HG03432 (cell line): ENCODE results near the gene ADAMTSL2.

Experiments used
- ATAC-seq: cut with Tn5 transposase; IDR thresholded peaks from one replicate; pipeline ENCODE4 v1.9.1; 2021; ENCODE audit warnings: mild to moderate bottlenecking, moderate library complexity; ENCODE audit not compliant: unreplicated experiment

Gene ADAMTSL2

GRCh38 chr9:133571896-133572595, 37.5 kb downstream of the ADAMTSL2 start:
- ATAC-seq, result no peak

- ATAC-seq, result no peak
Observed at GRCh38 chr9:133572821-133573361, 38.4 kb downstream of the ADAMTSL2 start.

- no peak for ATAC-seq
Observed at GRCh38 chr9:133573791-133574515, 39.4 kb downstream of the ADAMTSL2 start.

- ATAC-seq, result no peak
Observed at GRCh38 chr9:133574771-133575170, 40.3 kb downstream of the ADAMTSL2 start.

GRCh38 chr9:133575186-133576030, 40.9 kb downstream of the ADAMTSL2 start:
- ATAC-seq, result no peak

- ATAC-seq, result no peak
Observed at GRCh38 chr9:133576031-133576874, 41.7 kb downstream of the ADAMTSL2 start.

GRCh38 chr9:133576875-133577736, 42.6 kb downstream of the ADAMTSL2 start:
- no peak for ATAC-seq

- no peak for ATAC-seq
Observed at GRCh38 chr9:133577737-133578112, 43.2 kb downstream of the ADAMTSL2 start.

- ATAC-seq, result no peak
Observed at GRCh38 chr9:133578524-133579441, 44.3 kb downstream of the ADAMTSL2 start.

- ATAC-seq, result no peak
Observed at GRCh38 chr9:133579601-133580418, 45.3 kb downstream of the ADAMTSL2 start.

- no peak for ATAC-seq
Observed at GRCh38 chr9:133580419-133580738, 45.9 kb downstream of the ADAMTSL2 start.

- no peak for ATAC-seq
Observed at GRCh38 chr9:133581011-133581410, 46.5 kb downstream of the ADAMTSL2 start.

- no peak for ATAC-seq
Observed at GRCh38 chr9:133581513-133582343, 47.2 kb downstream of the ADAMTSL2 start.

GRCh38 chr9:133582501-133583045, 48.1 kb downstream of the ADAMTSL2 start:
- no peak for ATAC-seq

- no peak for ATAC-seq
Observed at GRCh38 chr9:133583111-133583510, 48.6 kb downstream of the ADAMTSL2 start.

- no peak for ATAC-seq
Observed at GRCh38 chr9:133583586-133583985, 49.1 kb downstream of the ADAMTSL2 start.

- no peak for ATAC-seq
Observed at GRCh38 chr9:133584167-133584558, 49.7 kb downstream of the ADAMTSL2 start.
